Cardiac muscle cell (in vitro differentiated cells and primary cell): ENCODE measurements around the gene MACROD1. TPM values are rescaled to one million over a fixed set of nuclear protein-coding genes. Genes with fewer than 3 reads are reported as not detected.

Experiments used
- DNase-seq, 2 donors: peaks; one replicate each; pipeline versions ENCODE4 v3.0.0 to v3.0.0-alpha.2; 2010 to 2017; ENCODE audit warnings: low read depth in 1 of 2, low spot score in 1 of 2
- H3K27ac ChIP-seq: fragments of 200-600 bp; sonication (generic); 2 replicates; pipeline ENCODE4 v1.5.1; 2016
- H3K27me3 ChIP-seq: fragments of 200-600 bp; sonication (generic); 2 replicates; pipeline ENCODE4 v1.6.0; 2016; ENCODE audit warnings: control low read depth
- H3K36me3 ChIP-seq: fragments of 200-600 bp; sonication (generic); 2 replicates; pipeline ENCODE4 v1.5.1; 2016; ENCODE audit warnings: control low read depth
- H3K4me1 ChIP-seq: fragments of 200-600 bp; sonication (generic); 2 replicates; pipeline ENCODE4 v1.8.1; 2017; ENCODE audit warnings: low read depth, mild to moderate bottlenecking, mixed run types
- H3K4me3 ChIP-seq: fragments of 200-600 bp; sonication (generic); 2 replicates; pipeline ENCODE4 v1.5.1; 2016; ENCODE audit warnings: mild to moderate bottlenecking
- H3K9me3 ChIP-seq: fragments of 200-600 bp; sonication (generic); 2 replicates; pipeline ENCODE4 v1.5.1; 2017; ENCODE audit warnings: low read depth, mild to moderate bottlenecking, control low read depth
- polyA plus RNA-seq: library from polyadenylated mRNA; unstranded; fragments of >200 nt; fragmentation: Nextera tagmentation; extraction: Ambion mirVana; gene quantifications from 2 replicates; pipeline ENCODE4 v1.2.1, GENCODE V29; 2016
- total RNA-seq: library from RNA; depleted of rRNA; stranded (reverse); fragments of >200 nt; gene quantifications from 2 replicates; pipeline ENCODE4 v1.2.3, GENCODE V29; 2016
- TF ChIP-seq, protein P1 (sequence below): IDR thresholded peaks from 2 replicates; pipeline ENCODE4 v1.5.1; 2012; ENCODE audit warnings: low read depth, mild to moderate bottlenecking, low read length

MACROD1 gene
- total and polyA plus RNA-seq, 2 experiments from 2014 or later: 134 to 156 TPM

DNA sequence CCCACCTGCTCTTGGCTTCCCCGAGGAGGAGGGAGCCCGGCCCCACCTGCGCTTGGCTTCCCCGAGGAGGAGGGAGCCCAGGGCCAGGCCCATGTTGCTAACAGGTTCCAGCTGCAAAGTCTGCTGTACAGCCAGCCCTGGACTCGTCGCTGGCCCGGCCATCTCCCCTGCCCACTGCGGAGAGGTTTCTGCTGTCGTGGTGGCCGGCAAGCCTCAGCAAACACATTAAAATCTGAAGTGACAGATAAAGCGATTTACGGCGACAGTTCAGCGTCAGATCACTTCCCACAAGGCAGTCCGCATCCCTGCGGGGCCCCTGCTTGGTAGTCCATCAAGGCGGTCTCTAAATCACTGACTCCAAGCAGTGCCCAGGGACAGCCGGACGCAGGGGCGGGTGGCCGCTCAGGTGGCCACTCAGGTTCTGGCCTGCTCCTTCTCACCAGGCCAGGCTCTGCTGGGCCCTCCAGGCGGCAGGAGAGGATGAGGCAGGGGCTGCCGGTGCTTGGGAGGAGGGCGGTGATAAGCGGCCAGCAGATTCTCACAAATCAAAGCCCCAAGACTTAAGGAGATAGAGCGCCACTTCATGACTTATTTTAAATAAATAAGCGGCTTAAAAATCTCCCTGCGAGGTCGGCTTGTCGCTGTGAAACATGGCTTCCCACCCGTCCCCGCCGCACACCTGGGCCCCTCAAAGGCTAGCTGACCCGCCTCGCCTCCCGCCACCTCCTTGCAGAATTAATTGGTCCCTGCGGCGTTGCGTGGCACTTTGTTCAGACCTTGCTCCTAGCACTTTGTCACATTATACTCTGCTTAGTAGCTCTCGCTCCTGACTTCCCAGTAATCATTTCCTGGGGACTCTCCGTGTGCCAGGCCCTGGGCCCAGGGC is 21.1 kb downstream of the MACROD1 start:
- DNase-seq: no peak
- no peak overlapping the region for H3K4me3 ChIP-seq

DNA sequence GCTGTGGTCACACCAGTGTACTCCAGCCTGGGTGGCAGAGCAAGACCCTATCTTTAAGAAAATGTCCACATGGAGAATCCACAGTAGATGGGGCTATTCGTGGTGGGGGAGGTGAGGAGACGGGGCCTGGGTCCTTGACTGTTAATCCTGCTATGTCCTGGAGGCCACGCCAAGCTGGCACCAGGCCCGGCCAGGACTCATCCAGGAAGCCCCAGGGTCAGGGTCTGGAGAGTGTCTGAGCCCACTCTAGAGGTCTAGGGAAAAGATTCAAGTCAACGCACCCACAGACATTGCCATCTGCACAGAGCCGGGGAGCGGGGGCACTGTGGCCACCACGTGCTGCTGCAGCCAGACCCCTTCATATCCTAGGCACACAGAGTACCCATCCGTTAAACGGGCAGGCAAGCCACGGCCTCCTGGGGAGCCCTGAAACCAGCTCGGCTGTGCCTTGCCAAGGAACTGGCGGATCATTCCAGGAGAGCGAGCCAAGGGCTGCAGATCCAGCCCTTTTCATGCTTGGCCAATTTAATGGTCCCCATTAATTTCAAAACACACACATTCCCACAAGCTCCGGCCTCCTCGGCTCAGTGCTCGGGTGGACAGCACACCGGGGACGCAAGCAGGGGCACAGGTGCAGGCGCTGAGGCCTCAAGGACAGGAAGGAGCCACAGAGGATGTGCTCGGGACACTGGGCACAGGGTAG is 24.7 kb downstream of the MACROD1 start:
- H3K36me3 ChIP-seq: no peaks in the 10 kb centered on the region
- DNase-seq: no peak
- no peaks in the 10 kb centered on the region for H3K9me3 ChIP-seq
- H3K4me1 ChIP-seq: no peaks in the 10 kb centered on the region
- H3K27me3 ChIP-seq: no peaks in the 10 kb centered on the region
- H3K4me3 ChIP-seq: no peak overlapping the region
- H3K27ac ChIP-seq: no peak overlapping the region
- TF ChIP-seq, protein P1, sequence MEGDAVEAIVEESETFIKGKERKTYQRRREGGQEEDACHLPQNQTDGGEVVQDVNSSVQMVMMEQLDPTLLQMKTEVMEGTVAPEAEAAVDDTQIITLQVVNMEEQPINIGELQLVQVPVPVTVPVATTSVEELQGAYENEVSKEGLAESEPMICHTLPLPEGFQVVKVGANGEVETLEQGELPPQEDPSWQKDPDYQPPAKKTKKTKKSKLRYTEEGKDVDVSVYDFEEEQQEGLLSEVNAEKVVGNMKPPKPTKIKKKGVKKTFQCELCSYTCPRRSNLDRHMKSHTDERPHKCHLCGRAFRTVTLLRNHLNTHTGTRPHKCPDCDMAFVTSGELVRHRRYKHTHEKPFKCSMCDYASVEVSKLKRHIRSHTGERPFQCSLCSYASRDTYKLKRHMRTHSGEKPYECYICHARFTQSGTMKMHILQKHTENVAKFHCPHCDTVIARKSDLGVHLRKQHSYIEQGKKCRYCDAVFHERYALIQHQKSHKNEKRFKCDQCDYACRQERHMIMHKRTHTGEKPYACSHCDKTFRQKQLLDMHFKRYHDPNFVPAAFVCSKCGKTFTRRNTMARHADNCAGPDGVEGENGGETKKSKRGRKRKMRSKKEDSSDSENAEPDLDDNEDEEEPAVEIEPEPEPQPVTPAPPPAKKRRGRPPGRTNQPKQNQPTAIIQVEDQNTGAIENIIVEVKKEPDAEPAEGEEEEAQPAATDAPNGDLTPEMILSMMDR: no peak

More for the DNA sequence above, 21.1 kb downstream of the MACROD1 start:
- Histone ChIP-seq H3K4me1 (no peaks in the 10 kb centered on the region), H3K36me3 (no peaks in the 10 kb centered on the region), H3K27ac (no peak overlapping the region), H3K9me3 (no peaks in the 10 kb centered on the region), H3K27me3 (no peaks in the 10 kb centered on the region)
- TF ChIP-seq, protein P1: no peak

DNA sequence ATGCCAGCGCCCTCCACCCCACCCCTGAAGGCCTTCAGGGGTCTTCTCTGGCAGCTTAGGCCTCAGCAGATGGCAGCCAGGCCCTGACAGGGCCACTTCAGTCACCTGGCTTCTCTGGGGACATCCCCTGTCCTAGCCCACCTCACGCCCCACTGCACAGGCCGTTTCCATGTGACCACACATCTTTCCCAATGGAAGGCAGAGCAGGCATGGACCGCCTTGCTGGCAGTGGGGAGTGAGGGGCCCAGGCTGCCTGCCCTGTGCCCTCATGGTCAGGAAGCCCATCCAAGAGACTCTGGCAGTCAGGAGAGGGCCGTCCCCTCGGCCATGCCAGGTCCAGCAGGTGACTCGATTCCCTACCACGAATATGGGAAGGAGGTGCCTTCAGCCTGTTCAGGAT is 25.8 kb downstream of the MACROD1 start:
- Histone ChIP-seq H3K27ac (no peak overlapping the region), H3K4me1 (no peaks in the 10 kb centered on the region), H3K9me3 (no peaks in the 10 kb centered on the region), H3K4me3 (no peak overlapping the region), H3K36me3 (no peaks in the 10 kb centered on the region), H3K27me3 (no peaks in the 10 kb centered on the region)
- DNase-seq: no peak
- TF ChIP-seq, protein P1: no peak

DNA sequence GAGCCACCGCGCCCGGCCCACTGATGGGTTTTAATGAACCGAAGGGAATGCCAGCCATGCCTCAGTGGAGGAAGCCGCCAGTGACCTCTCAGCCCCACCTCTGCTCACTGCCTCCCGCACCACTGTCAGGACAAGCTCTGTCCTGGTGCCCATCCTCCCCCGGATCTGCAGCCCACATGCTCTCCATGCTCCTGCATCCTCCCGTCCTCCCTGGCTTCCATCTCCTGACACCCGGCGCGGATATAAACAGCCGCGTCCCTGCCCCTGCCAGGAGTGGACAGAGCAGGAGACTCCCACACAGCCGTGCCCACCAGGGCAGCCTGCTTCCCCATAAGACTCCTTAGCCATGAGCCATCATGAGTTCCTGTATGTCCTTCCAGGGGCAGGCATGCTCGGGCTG is 26.9 kb downstream of the MACROD1 start:
- no peak overlapping the region for H3K27ac ChIP-seq
- H3K27me3 ChIP-seq: no peaks in the 10 kb centered on the region
- no peaks in the 10 kb centered on the region for H3K9me3 ChIP-seq
- H3K4me3 ChIP-seq: no peak overlapping the region
- no peaks in the 10 kb centered on the region for H3K4me1 ChIP-seq
- no peak for DNase-seq
- H3K36me3 ChIP-seq: no peaks in the 10 kb centered on the region
- TF ChIP-seq, protein P1: no peak

DNA sequence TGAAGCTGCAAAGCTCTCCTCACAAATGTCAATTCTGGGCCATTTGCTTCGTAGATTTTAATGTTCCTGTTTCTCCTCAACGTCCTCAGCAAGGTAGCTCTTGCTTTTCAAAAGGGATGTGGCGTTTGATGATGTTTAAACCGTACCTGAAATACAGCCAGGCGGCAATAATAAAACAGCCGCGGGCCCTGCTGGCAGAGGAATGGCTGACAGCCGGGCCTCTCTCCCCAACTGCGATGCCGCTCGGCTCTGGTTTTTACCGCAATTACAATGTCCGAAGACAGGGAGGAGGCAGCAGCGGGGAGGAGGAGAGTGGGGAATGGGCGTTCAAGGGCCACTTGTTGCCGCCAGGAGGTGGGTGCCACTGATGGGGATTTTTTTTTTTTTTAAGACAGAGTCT is 27.5 kb downstream of the MACROD1 start:
- Histone ChIP-seq H3K27me3 (no peaks in the 10 kb centered on the region), H3K36me3 (no peaks in the 10 kb centered on the region), H3K4me3 (no peak overlapping the region), H3K9me3 (no peaks in the 10 kb centered on the region), H3K27ac (no peak overlapping the region), H3K4me1 (no peaks in the 10 kb centered on the region)
- no peak for DNase-seq
- TF ChIP-seq, protein P1: no peak
